Tibial nerve (tissue), 4 donors: Measurements from ENCODE around the gene CAMTA1. TPM values are rescaled to one million over a fixed set of nuclear protein-coding genes. Genes with fewer than 3 reads are reported as not detected.

Experiments used
- DNase-seq, 2 donors: peaks; one replicate each; pipeline ENCODE4 v3.0.0-alpha.2; 2019; ENCODE audit warnings: low spot score in 2 of 2
- H3K27ac ChIP-seq, 4 donors: fragments of 200-600 bp; sonication (generic) in 3 of 4; one replicate each; pipeline ENCODE4 v1.5.1; 2017 to 2019; ENCODE audit warnings: mild to moderate bottlenecking in 1 of 4
- H3K27me3 ChIP-seq, 2 donors: fragments of 200-600 bp; sonication (generic) in 1 of 2; one replicate each; pipeline versions ENCODE4 v1.5.1 to v1.6.0; 2017 to 2019
- H3K36me3 ChIP-seq, 3 donors: fragments of 200-600 bp; sonication (generic); one replicate each; pipeline ENCODE4 v1.5.1; 2018 to 2019
- H3K4me1 ChIP-seq, 4 donors: fragments of 200-600 bp; sonication (generic) in 3 of 4; one replicate each; pipeline ENCODE4 v1.5.1; 2017 to 2019
- H3K4me3 ChIP-seq, 4 donors: fragments of 200-600 bp; sonication (generic) in 3 of 4; one replicate each; pipeline ENCODE4 v1.5.1; 2017 to 2019; ENCODE audit warnings: mild to moderate bottlenecking in 1 of 4, moderate library complexity in 1 of 4
- H3K9me3 ChIP-seq, 4 donors: fragments of 200-600 bp; sonication (generic) in 3 of 4; one replicate each; pipeline ENCODE4 v1.5.1; 2017 to 2019
- CTCF ChIP-seq, 5 experiments: fragments of 200-600 bp in 3 of 5; fragments of 450-650 bp in 2 of 5; sonication (generic) in 3 of 5; IDR thresholded peaks; one replicate each; pipeline ENCODE4 v1.5.1; 2016 to 2019; ENCODE audit warnings: antibody characterized with exemption in 5 of 5, mild to moderate bottlenecking in 3 of 5, moderate library complexity in 2 of 5
- EP300 ChIP-seq, 2 donors: sonication (generic); formaldehyde crosslinking; IDR thresholded peaks; one replicate each; pipeline ENCODE4 v1.6.1; 2017; ENCODE audit warnings: antibody characterized with exemption in 2 of 2, mild to moderate bottlenecking in 1 of 2
- POLR2A ChIP-seq, 2 donors: fragments of 450-650 bp; IDR thresholded peaks; one replicate each; pipeline ENCODE4 v1.6.1; 2017; ENCODE audit warnings: antibody characterized with exemption in 2 of 2, mild to moderate bottlenecking in 2 of 2, moderate library complexity in 2 of 2
- WGBS, 2 donors: methylation state at CpG; one replicate each; pipeline ENCODE4 v1.1.5; 2018; 5-methylcytosine and 5-hydroxymethylcytosine counted together
- total RNA-seq, 4 donors: library from RNA; depleted of rRNA; stranded (reverse); fragments of >200 nt; gene quantifications; one replicate each; pipeline ENCODE4 v1.1.0, GENCODE V29; 2016

CAMTA1 gene
- total RNA-seq, 4 donors from 2014 or later = 41.8 to 104 (median 87.2) TPM

- WGBS, 2 donors = 80 to 83% methylated on average over 8 of the region's 8 CpGs
Observed at GRCh38 chr1:6905331-6905730, 120.1 kb downstream of the CAMTA1 start.

GRCh38 chr1:6905790-6906189, 120.5 kb downstream of the CAMTA1 start:
- no peak for TF ChIP-seq POLR2A (IDR thresholded peaks at IDR 0.05)
- TF ChIP-seq CTCF (IDR thresholded peaks at IDR 0.05) = no peak
- no peaks in the 10 kb centered on the region for H3K9me3 ChIP-seq
- WGBS, 2 donors = 47 to 73% methylated on average over 7 of the region's 7 CpGs
- no peak overlapping the region for H3K27ac ChIP-seq
- no peak overlapping the region for H3K4me3 ChIP-seq
- H3K36me3 ChIP-seq = no peaks in the 10 kb centered on the region
- peaks cover 0 to 3% of the 10 kb centered on the region in 2 donors for H3K27me3 ChIP-seq
- DNase-seq = no peak
- no peaks in the 10 kb centered on the region for H3K4me1 ChIP-seq

More at GRCh38 chr1:6905331-6905730, 120.1 kb downstream of the CAMTA1 start:
- H3K9me3 ChIP-seq = no peaks in the 10 kb centered on the region
- TF ChIP-seq POLR2A (IDR thresholded peaks at IDR 0.05) (no peak), CTCF (IDR thresholded peaks at IDR 0.05) (no peak), EP300 (IDR thresholded peaks at IDR 0.05) (no peak)
- no peak for DNase-seq
- H3K27ac ChIP-seq = no peak overlapping the region
- no peak overlapping the region for H3K4me3 ChIP-seq
- no peaks in the 10 kb centered on the region for H3K4me1 ChIP-seq
- no peaks in the 10 kb centered on the region for H3K36me3 ChIP-seq
- no peaks in the 10 kb centered on the region for H3K27me3 ChIP-seq

GRCh38 chr1:6906783-6907182, 121.5 kb downstream of the CAMTA1 start:
- peaks cover 0 to 3% of the 10 kb centered on the region in 2 donors for H3K27me3 ChIP-seq
- 22 to 25% methylated on average over 7 of the region's 7 CpGs for WGBS, 2 donors
- no peak overlapping the region for H3K4me3 ChIP-seq
- H3K4me1 ChIP-seq = peaks cover 0 to under 1% (median 0%) of the 10 kb centered on the region in 4 donors
- H3K9me3 ChIP-seq = no peaks in the 10 kb centered on the region
- H3K27ac ChIP-seq = no peak overlapping the region
- no peaks in the 10 kb centered on the region for H3K36me3 ChIP-seq
- TF ChIP-seq EP300 (IDR thresholded peaks at IDR 0.05) (no peak), POLR2A (IDR thresholded peaks at IDR 0.05) (no peak), CTCF (IDR thresholded peaks at IDR 0.05) (no peak)
- no peak for DNase-seq

GRCh38 chr1:6907201-6907600, 121.9 kb downstream of the CAMTA1 start:
- TF ChIP-seq POLR2A (IDR thresholded peaks at IDR 0.05) (no peak), EP300 (IDR thresholded peaks at IDR 0.05) (no peak), CTCF (IDR thresholded peaks at IDR 0.05) (no peak)
- no peak for DNase-seq
- H3K36me3 ChIP-seq = no peaks in the 10 kb centered on the region
- H3K27ac ChIP-seq = no peak overlapping the region
- H3K4me1 ChIP-seq = peaks cover 0 to 4% (median under 1%) of the 10 kb centered on the region in 4 donors
- WGBS, 2 donors = 42 to 60% methylated on average over 11 to 12 of the region's 12 CpGs
- H3K9me3 ChIP-seq = no peaks in the 10 kb centered on the region
- H3K4me3 ChIP-seq = no peak overlapping the region
- H3K27me3 ChIP-seq = peaks cover 0 to 3% of the 10 kb centered on the region in 2 donors

GRCh38 chr1:6907676-6908434, 122.6 kb downstream of the CAMTA1 start:
- Histone ChIP-seq H3K27ac (no peak overlapping the region), H3K27me3 (peaks cover 0 to 5% of the 10 kb centered on the region in 2 donors), H3K36me3 (no peaks in the 10 kb centered on the region), H3K4me3 (no peak overlapping the region), H3K9me3 (no peaks in the 10 kb centered on the region), H3K4me1 (peaks cover 0 to 9% (median 2%) of the 10 kb centered on the region in 4 donors)
- WGBS, 2 donors = 85 to 86% methylated on average over 17 to 20 of the region's 21 CpGs
- TF ChIP-seq EP300 (IDR thresholded peaks at IDR 0.05) (no peak), CTCF (IDR thresholded peaks at IDR 0.05) (no peak), POLR2A (IDR thresholded peaks at IDR 0.05) (no peak)
- no peak for DNase-seq
